Measurements from ENCODE around the gene TCEA2.

TCEA2 gene

DNA sequence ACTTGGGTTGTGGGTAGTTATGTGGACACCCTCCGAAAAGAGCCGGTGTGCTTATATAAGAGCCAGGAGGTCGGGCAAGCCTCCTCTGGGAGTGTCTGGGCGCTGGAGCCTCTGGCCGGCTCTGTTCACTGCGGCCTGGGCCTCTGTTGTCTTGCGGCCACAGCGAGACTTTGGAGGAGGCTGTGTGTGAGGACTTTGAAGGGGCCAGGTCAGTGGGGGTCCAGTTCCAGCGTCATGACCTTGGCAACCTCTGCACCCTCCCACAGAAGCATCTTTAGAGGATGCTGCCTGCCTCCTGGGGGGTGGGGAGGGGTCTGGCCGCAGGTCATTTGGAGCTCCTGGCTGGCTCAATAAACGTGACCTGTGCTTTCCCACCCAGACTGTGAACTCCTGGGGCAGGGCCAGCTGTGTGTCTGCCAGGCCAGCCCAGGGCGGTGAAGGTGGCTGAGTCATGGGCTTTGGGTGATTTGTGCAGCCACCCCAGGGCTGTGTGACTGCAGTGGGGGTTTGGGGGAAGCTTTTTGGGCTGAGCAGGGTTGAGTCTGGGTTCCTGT lies 1.2 kb downstream of the TCEA2 start:
- no peak for DNase-seq (ENCODE audit: extremely low read depth, low read depth)
- TF ChIP-seq, protein P1, sequence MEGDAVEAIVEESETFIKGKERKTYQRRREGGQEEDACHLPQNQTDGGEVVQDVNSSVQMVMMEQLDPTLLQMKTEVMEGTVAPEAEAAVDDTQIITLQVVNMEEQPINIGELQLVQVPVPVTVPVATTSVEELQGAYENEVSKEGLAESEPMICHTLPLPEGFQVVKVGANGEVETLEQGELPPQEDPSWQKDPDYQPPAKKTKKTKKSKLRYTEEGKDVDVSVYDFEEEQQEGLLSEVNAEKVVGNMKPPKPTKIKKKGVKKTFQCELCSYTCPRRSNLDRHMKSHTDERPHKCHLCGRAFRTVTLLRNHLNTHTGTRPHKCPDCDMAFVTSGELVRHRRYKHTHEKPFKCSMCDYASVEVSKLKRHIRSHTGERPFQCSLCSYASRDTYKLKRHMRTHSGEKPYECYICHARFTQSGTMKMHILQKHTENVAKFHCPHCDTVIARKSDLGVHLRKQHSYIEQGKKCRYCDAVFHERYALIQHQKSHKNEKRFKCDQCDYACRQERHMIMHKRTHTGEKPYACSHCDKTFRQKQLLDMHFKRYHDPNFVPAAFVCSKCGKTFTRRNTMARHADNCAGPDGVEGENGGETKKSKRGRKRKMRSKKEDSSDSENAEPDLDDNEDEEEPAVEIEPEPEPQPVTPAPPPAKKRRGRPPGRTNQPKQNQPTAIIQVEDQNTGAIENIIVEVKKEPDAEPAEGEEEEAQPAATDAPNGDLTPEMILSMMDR (IDR thresholded peaks at IDR 0.05; ENCODE audit: low read depth, low read length): no peak

DNA sequence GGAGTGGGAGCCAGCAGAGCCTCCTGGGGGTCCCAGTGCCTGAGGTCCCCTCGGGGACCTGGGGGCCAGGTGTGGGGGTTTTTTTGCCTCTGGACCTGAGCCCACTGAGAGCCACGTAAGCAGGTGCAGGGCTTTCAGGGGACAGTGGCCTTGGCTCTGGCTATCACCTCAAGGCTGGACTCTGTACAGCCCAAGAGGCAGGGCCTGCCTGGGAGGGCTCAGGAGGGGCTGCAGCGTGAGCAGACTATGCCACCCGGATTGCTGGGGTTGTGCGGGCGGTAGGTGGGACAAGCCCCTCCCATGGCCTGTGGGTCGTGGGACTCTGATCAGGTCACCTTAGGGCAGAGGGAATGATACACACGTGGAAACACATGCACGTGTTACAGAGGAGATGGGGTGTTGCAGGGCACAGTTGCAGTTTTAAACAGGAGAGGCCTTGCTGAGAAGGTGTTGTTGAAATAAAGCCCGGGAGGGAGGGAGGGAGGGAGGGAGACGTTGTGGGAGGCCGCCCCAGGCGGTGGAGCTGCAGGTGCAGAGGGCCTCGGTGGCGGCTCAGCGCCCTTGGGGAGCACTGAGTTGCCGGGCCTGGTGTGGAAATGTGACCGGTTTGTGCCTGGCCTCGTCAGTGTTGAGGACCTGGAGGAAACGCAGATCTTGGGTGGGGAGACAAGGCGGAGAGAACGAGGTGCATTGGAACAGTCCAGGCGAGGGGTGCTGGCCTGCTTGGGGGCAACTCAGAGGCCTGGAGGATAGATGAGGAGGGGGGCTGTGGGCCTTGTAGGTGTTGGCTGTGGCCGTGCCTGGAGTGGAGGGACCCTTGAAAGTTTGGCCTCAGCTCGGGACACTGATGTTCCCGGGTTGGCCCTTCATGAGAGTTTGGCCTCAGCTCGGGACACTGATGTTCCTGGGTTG lies 2.3 kb downstream of the TCEA2 start:
- TF ChIP-seq, protein P1 (IDR thresholded peaks at IDR 0.05; ENCODE audit: low read depth, low read length): no peak
- no peak for DNase-seq (ENCODE audit: extremely low read depth, low read depth)

DNA sequence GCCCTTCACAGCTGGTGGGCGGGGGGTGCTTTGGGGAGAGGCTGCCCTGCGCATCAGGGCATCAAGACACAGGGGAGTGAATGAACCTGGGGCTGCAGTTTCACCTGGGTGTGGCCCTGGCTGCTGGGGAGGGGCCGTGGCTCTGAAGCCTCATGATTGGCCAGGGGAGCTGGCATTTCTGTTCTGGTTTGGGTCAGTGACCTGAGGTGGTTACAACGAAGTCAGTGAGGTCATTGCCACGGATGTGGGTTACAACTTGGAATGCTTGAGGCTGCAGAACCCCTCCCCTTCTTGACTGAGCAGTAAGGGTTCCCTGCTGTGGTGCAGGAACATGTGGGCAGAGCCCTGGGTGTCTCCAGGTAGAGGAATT lies 3.0 kb downstream of the TCEA2 start:
- TF ChIP-seq, protein P1 (IDR thresholded peaks at IDR 0.05; ENCODE audit: low read depth, low read length): no peak
- DNase-seq (ENCODE audit: extremely low read depth, low read depth): no peak

DNA sequence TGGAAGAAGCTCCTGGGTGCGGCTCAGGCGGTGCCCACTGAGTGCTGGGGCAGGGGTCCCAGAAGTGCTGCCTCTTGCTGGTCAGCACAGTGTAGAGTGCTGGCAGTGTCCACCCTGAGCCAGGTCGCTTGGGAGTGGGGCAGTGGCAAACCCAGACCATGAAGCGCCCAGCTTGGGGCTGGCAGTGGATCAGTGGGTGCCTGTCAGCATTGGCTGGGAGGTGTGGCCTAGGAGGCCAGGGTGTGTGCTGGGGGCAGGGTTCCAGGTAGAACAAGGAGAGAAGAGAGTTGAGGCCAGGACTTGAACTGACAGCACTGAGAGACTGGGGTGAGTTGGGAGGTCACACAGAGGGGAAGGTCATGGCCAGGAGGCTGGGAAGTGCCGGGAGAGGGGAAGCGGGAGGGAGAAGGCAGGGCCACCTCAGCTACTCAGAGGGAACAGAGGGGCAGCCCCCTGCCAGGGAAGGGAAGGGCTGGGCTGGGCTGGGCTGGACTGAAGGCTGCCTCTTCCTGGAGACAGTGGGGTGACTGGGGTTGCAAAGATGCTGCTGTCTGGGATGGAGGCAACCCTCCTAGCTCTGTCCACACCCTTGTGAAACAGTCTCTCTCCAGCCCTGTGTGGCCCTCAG lies 4.1 kb downstream of the TCEA2 start:
- DNase-seq (ENCODE audit: extremely low read depth, low read depth): no peak
- TF ChIP-seq, protein P1 (IDR thresholded peaks at IDR 0.05; ENCODE audit: low read depth, low read length): no peak

DNA sequence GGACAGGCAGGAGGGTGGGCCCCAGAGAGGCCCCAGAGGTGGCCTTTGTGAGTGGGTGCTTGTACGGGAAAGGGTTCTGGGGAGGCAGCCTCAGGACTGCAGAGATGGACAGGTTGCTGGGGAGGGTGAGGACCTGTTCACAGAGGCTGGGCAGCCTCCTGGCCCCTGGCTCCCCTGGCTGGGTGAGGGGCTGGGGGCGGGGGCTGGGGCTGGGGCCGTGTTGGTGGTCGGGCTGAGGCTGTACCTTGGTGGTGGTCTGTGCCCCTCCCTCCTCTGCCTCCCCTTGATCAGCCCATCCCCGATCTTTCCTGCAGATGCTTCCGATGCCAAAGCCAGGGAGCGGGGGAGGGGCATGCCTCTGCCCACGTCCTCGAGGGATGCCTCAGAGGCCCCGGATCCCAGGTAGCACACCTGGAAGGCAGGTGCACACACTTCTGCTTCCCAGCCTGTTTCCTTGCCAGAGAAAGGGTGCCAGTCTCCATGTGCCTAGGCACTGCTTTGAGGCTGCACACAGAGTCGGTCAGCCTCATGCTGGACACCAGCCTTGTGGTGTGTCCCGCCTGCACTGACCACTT lies 4.8 kb downstream of the TCEA2 start:
- TF ChIP-seq, protein P1 (IDR thresholded peaks at IDR 0.05; ENCODE audit: low read depth, low read length): no peak
- no peak for DNase-seq (ENCODE audit: extremely low read depth, low read depth)

DNA sequence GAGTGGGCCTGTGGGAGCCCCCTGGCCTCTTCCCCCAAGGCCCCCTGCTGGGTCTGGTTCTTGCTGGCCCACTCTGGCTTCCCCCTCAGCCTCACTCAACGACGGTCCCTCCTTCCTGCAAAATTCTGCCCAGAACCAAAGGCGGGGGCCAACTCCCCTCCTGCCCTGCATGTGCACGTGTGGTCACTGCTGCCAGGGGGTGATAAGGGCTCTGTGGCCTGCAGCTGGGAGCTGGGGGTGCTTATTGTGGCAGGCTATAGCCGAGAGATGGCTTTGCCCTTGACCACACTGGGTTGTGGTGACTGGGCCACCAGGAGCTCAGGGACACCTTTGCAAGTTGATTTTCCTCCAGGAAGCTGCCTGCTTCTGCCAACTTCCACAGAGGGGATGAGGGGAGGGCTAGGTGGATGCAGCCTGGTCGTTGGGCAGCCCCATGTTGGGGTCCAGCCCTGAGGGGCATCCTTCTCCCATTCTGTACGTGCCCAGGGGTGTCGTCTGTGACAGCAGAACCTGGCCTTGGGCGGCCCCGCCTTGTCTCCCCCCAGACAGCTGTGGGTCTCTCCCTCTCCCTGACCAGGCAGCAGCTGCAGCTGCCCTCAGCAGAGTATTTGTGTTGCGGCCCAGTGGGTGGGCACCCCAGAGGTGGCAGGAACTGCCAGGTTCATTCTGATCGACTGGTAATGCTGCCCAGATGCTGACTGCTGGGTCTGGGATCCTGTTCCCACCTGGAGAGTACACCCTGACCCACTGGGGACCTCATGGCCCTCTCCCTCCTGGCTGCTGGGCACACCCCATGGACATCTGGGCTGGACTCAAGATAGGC lies 5.6 kb downstream of the TCEA2 start:
- TF ChIP-seq, protein P1 (IDR thresholded peaks at IDR 0.05; ENCODE audit: low read depth, low read length): no peak

More for the DNA sequence above, 5.6 kb downstream of the TCEA2 start:
- no peak for DNase-seq (ENCODE audit: extremely low read depth, low read depth)
